ENCODE results near the gene CBY3. TPM values are rescaled to one million over a fixed set of nuclear protein-coding genes. Genes with fewer than 3 reads are reported as not detected.
"Not testable (repeated sequence)": the region's sequence is repeated elsewhere in the genome, so short reads cannot be mapped to it uniquely, and the experiment has no call there.

CBY3 gene
- total and polyA plus RNA-seq, 8 donors: not detected

- DNase-seq (no peak), ATAC-seq (no peak), FAIRE-seq (no peak)
- no peak for TF ChIP-seq CTCF (IDR thresholded peaks at IDR 0.05)
- no peaks in the 10 kb centered on the region for H3K9me3 ChIP-seq
- H3K27ac ChIP-seq: no peak overlapping the region
- intact Hi-C loops (cut with DNase I): no loop called here
- no peak overlapping the region for H3K4me3 ChIP-seq
- H3K27me3 ChIP-seq: no peaks in the 10 kb centered on the region
- H3K36me3 ChIP-seq: no peaks in the 10 kb centered on the region
- 75 to 85% methylated on average over 9 of the region's 9 CpGs for WGBS, 2 donors
- H3K4me1 ChIP-seq: no peaks in the 10 kb centered on the region
These were observed 32.4 kb downstream of the CBY3 start for GRCh38 chr5:179648410-179648809.

DNA sequence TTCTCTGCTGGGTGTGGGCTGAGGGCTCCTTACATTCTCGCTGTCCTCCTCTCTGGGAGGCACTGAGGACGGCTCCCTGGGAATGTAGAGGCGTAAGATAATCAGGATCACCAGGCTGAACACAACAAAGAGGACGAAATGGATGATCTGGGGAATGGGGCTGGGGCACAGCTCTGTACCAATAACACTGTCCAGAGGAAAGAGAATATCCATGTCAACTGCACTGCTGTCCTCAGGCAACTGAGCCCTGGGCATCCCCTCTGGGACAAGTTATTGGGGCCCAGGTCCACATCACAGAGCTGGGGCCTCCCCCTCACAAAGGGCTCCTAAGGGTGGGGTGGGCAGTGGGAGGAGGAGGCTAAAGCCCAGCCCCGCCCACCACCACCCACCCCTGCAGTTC lies 36.1 kb downstream of the CBY3 start:
- ATAC-seq; H3K4me3 ChIP-seq; H3K36me3 ChIP-seq; H3K9me3 ChIP-seq; H3K4me1 ChIP-seq; FAIRE-seq; H3K27me3 ChIP-seq; intact Hi-C loops (cut with DNase I); H3K27ac ChIP-seq: not testable (repeated sequence)
- peak in 1 of 6 donors; percentile 30 for DNase-seq
- 86 to 88% methylated on average over 4 of the region's 5 CpGs for WGBS, 2 donors

DNA sequence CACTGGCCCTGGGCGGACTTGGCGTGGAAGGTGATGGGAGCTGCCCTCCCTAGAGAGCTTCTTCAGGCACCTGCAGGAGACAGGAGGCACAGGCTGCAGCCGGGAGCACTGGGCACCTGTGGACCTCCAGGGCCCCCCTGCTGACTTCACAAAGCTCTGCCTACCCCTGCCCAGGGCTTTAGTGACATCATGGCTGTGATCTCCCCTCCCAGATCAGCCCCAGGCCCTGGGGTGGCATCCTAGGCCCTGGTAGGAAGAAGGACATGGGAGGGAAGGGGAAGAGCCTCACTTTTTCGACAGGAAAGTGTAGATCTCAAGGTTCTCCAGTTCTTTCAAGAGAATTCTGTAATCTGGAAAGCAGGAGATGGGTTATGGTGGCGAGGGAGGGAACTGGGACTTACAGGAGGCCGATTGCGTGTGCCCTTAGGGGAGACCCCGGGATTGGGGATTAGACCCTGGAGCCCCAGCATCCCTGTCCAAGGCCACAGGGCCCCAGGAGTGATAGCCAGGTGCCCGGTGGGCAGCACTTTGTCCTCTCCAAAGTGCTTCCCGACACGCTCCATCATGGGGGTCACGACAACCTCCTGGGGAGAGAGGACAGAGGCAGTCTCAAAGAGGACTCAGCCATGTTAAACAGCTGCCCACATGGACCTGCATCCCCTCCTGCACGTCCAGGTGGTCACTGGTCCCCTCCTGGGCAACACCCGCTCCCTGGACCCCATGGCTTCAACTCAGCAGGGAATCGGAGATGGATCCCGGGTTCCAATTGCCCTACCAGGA lies 37.5 kb downstream of the CBY3 start:
- H3K4me1 ChIP-seq; H3K27me3 ChIP-seq; H3K9me3 ChIP-seq; intact Hi-C loops (cut with DNase I); H3K27ac ChIP-seq; ATAC-seq; FAIRE-seq; H3K36me3 ChIP-seq; H3K4me3 ChIP-seq: not testable (repeated sequence)
- peak in 2 of 6 donors; percentile 13 to 21 for DNase-seq
- WGBS, 2 donors: 75 to 79% methylated on average over 13 to 16 of the region's 16 CpGs

DNA sequence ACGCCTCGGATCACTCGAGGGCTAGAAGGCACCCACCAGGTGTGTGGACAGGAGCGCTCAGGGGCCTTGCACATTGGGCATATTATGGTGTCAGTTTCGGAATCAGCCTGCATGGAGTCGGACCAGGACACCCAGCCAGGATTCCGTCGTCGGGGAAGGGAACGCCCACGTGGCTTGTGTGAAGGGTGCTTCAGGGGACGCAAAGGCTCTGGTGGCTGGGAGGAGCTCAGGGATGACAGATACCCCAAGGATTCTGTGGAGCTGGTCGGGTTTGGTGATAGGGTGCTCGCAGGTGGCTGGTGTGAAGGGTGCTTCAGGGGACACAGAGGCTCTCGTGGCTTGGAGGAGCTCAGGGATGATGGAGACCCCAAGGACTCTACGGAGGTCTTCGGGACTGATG lies 38.2 kb downstream of the CBY3 start:
- 72 to 80% methylated on average over 15 to 17 of the region's 17 CpGs for WGBS, 2 donors
- H3K4me1 ChIP-seq; H3K27ac ChIP-seq; H3K4me3 ChIP-seq; FAIRE-seq; H3K36me3 ChIP-seq; ATAC-seq; intact Hi-C loops (cut with DNase I); H3K27me3 ChIP-seq; H3K9me3 ChIP-seq: not testable (repeated sequence)
- DNase-seq: peak in 1 of 6 donors; percentile 16

DNA sequence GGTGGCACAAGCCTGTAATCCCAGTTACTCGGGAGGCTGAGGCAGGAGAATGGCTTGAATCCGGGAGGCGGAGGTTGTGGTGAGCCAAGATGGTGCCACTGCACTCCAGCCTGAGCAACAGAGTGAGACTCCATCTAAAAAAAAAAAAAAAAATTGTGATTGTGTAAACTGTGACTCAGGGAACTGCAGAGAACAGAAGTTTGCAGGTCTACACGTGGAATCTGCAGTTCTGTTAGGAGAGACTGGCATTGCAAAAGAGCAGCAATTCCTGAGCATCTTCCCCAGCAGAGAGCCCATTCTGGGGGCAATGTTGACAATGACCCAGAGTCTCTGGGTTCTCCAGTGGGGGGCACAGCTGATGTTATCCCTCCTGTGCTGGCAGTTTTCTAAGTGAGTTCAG lies 39.1 kb downstream of the CBY3 start:
- WGBS, 2 donors: no CpG with 5 or more reads among the region's 4 CpGs
- FAIRE-seq; H3K27me3 ChIP-seq; H3K36me3 ChIP-seq; ATAC-seq; intact Hi-C loops (cut with DNase I); H3K27ac ChIP-seq; H3K4me1 ChIP-seq; H3K9me3 ChIP-seq; H3K4me3 ChIP-seq: not testable (repeated sequence)
- peak in 1 of 6 donors; percentile 0 for DNase-seq

- ATAC-seq; H3K4me1 ChIP-seq; FAIRE-seq; H3K27ac ChIP-seq; H3K9me3 ChIP-seq; intact Hi-C loops (cut with DNase I); H3K36me3 ChIP-seq; H3K4me3 ChIP-seq; H3K27me3 ChIP-seq; DNase-seq: not testable (repeated sequence)
- WGBS, 2 donors: 94% methylated on average over 11 of the region's 11 CpGs
These were observed 41.5 kb downstream of the CBY3 start for GRCh38 chr5:179639296-179639695.

DNA sequence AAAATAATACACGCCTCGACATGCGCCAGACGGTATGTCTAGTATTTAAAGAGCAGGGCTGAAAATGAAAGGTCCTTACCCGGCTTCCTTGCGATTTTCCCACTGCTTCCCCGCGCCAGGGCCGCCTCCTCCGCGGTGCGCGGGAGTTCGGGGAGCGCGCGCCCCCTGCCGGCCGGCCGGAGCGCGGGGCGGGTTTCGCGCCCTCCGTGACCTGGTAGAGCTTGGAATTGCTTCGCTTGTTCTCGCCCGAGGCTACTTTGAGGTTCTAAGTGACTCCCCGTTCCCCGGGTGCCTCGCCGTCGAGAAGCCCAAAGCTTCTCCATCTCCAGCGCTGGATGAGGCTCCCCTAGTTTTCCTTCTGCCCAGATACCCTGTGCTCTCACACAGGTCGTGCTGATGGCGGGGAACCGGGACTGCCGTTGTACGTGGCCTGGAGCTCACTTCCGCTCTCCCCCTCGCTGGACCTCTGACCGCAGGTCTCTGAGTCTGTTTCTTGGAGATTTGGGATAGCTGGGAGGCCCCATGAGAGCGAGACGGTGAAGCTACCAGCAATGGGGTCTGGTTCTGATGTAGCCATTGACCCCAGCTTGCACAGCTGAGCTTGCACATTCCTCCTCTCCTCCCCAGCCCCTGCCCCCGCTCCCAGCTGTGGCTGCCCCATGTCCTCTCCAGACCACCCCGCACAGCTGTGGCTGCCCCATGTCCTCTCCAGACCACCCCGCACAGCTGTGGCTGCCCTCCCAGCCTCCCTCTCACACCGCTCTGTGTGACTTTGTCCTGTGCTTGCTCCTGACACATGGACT lies 46.3 kb downstream of the CBY3 start:
- H3K4me1 ChIP-seq; H3K36me3 ChIP-seq; H3K27ac ChIP-seq; H3K27me3 ChIP-seq; intact Hi-C loops (cut with DNase I); FAIRE-seq; H3K9me3 ChIP-seq: not testable (repeated sequence)
- WGBS, 2 donors: 7% methylated on average over 9 of the region's 49 CpGs; no CpG with 5 or more reads in 1 of the 2 donors
- H3K4me3 ChIP-seq: peak overlapping the region in 1 of 4 donors; percentile 25
- peak; percentile 94 to 98 (median 96) for ATAC-seq
- peak in 1 of 6 donors; percentile 47 for DNase-seq

GRCh38 chr5:179633501-179634369 lies 47.1 kb downstream of the CBY3 start:
- peak; percentile 58 to 78 (median 70) for ATAC-seq
- H3K36me3 ChIP-seq; H3K4me1 ChIP-seq; intact Hi-C loops (cut with DNase I); FAIRE-seq; H3K27me3 ChIP-seq; H3K9me3 ChIP-seq; H3K27ac ChIP-seq: not testable (repeated sequence)
- DNase-seq: peak in 1 of 6 donors; percentile 36
- WGBS, 2 donors: 41 to 52% methylated on average over 19 of the region's 38 CpGs
- H3K4me3 ChIP-seq: peak overlapping the region in 3 of 4 donors; percentile 18 to 34 (median 31)

All from pancreas (tissue), 10 donors.